ENCODE data around the gene EEF1E1.

Gene EEF1E1

DNA sequence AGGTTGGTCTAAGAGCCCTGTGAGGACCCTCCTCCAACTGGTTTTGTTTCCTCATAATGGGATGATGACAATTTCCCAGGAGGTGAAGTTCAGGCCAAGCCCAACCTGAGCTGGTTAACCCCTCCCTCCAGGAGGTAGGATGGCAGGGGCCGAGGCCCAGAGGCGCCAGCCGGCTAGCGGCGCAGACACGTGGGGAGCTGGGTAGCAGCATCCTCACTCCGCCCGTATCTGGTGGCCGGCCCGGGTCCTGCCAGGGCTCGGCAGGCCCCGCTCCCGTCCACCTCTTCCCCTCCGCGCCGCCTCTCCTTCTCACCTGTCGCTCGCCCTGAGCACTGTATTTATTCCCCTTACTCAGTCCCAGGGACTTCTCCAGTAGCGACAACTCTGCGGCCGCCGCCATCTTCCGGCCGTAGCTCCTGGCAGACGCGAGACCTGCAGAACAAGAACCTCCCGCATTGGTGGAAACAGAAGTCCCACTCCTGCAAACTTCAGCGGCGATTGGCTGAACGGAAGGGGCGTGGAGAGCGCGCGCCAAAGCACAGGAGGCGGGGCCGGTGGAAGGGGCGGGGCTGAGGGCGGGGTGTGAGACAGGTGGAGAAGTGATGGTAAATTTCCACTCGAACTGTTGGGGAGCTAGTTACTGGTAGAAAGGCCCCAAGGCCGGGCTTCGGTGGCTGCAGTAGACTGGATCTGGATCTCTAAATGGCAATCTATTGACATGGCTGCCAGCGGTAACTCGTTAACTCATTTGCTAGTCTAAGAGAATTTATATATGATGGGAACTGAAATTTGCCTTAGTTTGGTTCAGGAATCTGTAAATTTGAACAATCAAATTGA, at the start of gene EEF1E1:
Gene EEF1E1, minus strand, starts transcription at position 427 of the 837 bp plus-strand sequence. Its CDS starts 27 bp downstream, at position 400.
- peak; percentile 98 for DNase-seq

DNA sequence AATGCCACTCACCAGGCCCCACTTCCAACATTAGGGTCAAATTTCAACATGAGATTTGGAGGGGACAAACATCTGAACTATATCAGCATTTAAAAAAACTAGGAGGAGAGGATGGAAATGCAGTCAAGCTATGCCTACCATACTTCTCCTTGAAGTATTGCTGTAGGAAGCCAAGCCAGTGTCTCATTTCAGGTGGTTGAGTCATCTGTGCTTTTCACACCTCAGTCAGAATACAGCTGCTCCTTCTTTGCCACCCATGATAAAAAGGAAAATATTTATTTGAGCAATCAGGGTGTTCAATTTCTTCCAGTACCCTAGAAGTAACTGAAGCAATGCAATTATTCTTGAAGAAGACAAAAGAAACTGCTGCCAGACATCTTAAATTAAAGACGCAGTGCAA, 47.0 kb upstream of the EEF1E1 start:
- no peak for DNase-seq

DNA sequence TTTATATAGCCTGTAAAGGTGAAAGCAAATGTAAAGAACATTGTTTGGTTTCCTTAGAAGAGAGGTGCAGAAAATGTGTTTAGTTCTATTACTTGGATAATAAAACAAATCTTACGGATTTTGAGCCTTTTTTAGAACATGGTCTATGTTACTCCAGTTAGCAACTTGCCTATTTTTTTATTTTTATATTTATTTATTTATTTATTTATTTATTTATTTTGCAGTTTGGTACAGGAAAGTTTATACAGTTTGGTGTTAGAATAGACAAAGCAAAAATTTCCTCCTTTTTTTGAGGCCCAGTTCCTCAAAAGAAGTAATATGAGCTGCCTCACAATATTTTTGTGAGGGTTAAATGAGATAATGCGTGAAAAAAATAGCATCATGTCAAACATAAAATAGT, 41.6 kb upstream of the EEF1E1 start:
- DNase-seq: no peak

DNA sequence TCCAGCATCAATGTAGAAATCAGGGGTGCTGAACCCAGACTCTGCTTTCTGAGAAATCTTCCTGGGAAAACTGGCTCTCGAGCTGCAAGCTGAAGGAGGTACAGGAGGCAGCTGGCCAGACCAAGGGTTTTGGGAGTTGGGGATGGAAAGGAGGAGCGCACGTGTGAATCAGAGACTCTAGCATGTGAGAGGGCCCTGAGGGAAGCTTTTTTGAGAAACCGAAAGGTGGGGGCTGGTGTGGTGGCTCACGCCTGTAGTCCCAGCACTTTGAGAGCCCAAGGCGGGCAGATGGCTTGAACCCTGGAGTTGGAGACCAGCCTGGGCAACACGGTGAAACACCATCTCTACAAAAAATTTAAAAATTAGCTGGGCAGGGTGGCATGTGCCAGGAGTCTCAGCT, 37.1 kb upstream of the EEF1E1 start:
- DNase-seq: no peak

DNA sequence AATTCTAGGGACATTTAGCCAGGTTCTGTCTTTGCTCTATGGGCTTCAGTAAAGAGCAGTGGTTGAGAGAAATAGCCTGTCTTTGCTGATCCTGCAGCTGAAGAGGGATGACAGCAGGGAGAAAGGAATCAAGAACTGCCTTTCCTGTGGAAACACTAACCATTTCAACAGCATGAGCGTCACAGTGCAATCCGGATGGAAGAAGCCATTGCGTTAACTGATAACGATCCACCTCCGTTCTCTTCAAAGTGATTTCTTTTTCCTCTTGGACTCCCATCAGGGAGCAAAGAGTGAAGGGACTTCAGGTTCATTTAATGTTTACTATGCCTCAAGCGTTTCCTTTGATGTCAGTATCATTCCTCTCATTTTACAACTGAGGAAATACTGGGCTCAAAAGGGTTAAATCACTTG, 35.2 kb upstream of the EEF1E1 start:
- no peak for DNase-seq

DNA sequence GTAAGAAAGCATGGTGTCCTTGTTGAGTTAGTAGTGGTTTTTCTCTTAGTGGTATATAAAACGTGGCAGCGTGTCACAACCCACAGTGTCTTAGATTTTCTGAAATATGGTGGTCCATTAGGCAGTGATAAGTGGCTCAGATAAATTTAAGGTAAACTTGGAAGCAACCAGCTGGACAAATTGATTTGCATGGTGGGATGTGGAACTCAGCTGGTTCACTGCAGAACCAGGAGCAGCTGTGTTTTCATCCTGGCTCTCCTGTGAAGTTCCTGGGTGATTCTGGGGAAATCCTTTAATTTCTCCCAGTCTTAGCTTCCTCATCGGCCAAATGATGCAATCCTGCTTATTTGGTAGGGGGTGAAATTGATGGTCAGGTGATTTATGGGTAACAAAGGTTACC, 32.9 kb upstream of the EEF1E1 start:
- DNase-seq: no peak

DNA sequence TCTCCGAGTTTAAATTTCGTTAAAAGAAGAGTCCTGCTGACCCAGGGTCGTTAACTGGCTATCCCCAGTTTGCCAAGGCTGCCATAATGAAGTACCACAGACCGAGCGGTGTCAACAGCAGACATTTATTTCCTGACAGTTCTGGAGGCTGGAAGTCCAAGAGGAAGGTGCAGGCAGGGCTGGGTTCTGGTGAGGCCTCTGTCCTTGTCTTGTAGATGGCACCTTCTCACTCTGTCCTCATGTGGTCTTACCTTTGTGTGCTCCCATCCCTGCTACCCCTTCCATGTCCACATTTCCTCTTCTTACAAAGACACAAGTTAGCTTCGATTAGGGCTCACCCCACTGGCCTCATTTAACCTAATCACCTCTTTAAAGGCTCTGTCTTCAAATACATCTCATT, 29.8 kb upstream of the EEF1E1 start:
- DNase-seq: no peak

DNA sequence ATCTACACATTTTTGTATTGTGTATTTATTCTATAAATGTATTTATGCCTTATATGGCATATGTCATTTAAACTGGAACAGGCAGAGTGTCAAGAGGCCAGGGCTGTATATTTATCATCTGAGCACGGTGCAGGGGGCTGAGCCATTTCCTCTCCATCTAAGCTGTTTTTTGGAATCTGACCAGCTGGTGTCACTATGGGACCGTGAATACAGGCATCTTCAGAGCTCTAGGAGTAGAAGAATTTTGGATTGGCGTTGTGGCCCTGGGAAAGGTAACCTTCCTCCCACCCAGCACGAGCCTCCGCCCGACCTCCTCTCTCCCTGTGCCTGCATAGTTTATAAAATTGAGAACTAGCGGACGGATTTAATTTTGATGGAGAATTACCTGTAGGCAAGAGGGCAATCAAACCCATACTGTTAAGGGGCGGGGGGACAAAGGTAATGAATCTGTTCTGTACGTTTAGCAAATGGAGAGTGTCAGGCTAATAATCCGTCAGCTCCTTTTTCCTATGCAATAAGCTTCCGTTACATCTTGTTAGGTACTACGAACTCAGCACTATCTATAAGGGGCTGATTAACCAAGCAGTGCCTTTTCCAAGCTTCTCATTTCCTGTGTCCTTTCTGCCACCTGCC, 29.0 kb upstream of the EEF1E1 start:
- peak; percentile 28 for DNase-seq

DNA sequence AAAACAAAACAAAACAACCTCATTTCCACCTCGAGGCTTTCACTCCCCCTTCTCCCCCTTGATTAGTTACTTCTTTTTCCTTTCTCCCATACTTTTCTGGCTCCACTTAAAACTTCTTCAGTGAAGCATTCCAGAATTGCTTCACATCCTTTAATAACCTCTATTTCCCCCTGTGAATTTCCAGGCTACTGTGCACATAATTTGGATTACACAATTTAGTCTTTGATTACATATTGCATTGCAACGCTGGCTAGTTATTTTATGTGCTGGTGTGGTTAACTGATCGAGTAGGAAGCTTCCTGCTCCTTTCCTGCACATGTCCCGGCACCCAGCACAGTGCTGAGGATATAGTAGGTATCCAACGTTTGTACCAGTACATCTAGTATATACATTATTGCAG, 28.1 kb upstream of the EEF1E1 start:
- no peak for DNase-seq

DNA sequence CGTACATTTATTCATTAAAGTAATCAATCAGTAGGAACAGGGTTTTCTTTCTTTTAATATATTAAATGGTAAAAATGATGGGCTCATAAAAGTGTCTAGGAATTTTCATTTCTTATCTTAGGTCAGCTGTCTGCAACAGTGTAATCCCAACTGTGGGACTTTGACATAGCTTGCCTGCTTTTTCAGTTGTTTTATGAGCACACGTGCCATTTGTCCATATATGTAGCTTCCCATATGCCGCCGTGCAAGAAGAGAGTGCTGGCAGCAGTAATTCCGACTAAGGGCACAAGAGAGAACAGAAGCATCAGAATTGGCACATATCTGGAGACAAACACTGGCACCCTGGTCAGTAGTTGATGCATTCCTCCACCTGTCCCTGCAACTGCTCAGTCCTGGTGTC, 20.9 kb upstream of the EEF1E1 start:
- no peak for DNase-seq

DNA sequence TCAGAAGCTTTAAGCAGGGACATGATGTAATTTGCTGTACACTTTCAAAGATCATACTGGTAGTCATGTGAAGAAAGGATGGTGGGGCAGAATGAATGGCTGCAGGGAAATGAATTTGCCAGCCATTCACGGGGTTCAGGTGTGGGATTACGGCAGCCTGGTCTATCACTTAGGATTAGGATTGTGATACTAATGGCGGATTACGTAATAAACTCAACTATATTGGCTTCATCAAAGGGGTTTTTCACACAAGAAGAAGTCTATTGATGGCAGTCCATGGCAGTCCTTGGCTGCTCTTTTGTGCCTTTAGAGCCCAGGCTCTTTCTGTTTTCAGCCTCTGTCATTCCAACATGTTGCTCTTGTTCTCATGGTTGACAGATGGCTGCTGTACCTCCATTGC, 12.6 kb upstream of the EEF1E1 start:
- DNase-seq: no peak

DNA sequence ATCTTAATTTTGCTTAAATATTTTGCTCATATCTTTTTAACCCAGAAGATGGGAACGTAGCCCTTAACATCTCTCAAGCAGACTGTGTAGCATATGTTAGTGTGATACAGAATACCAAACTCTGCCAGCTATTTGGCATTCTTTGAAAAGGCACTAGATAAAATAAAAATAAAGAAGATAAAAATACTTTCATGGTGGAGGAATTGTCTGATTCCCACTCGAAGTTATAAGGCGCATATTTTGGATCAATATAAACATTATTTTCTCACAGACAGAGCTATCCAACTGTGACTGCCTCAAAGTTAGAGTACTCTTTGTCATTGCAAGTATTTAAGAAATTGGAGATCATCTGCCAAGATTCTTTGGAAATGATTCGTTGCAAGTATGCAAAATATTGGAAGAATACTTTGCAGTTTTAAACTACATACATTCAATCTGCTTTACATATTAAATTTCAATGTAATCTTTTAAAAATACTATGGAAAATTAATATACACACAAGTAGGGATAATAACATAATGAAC, 10.8 kb upstream of the EEF1E1 start:
- DNase-seq: no peak

DNA sequence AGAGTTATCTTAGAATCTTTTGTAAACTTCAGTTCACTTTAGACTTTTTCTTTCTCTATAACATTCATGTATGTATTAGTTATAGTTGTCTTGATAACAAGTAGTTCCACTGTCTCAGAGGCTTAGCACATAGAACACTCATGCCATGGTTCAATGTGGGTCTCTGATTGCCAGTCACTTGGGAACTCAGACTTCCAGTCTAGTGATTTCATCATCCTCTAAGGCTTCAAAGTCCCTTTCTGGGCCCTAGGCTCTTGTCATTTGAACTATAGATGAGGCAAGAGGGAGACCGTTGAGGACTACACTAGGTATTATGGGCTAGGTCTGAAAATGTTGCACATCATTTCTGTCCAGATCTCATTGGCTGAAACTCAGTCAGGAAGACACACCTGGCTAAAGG, 8.4 kb upstream of the EEF1E1 start:
- DNase-seq: no peak

DNA sequence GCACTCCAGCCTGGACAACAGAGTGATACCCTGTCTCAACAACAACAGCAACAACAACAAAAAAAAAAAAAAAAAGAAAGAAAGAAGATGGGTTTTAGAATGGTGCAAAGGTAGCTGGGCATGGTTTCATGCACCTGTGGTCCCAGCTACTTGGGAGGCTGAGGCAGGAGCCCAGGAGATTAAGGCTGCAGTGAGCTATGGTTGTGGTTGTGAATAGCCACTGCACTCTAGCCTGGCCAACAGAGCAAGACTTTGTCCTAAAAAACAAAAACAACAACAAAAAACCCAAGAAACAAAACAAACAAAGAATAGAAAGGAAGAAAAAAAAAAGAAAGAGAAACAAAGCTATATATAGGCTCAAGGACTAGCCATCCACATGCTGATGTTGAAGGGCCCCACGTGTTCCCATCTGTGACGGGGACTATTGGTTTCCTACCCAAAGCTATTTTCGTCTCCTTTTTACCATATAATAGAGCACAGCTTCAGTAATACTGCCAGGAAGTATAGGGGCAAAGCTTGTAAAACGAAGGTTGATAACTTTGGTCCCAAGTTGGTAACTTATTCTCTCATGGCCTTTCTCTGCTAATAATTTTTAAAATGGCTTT, 7.9 kb upstream of the EEF1E1 start:
- no peak for DNase-seq

DNA sequence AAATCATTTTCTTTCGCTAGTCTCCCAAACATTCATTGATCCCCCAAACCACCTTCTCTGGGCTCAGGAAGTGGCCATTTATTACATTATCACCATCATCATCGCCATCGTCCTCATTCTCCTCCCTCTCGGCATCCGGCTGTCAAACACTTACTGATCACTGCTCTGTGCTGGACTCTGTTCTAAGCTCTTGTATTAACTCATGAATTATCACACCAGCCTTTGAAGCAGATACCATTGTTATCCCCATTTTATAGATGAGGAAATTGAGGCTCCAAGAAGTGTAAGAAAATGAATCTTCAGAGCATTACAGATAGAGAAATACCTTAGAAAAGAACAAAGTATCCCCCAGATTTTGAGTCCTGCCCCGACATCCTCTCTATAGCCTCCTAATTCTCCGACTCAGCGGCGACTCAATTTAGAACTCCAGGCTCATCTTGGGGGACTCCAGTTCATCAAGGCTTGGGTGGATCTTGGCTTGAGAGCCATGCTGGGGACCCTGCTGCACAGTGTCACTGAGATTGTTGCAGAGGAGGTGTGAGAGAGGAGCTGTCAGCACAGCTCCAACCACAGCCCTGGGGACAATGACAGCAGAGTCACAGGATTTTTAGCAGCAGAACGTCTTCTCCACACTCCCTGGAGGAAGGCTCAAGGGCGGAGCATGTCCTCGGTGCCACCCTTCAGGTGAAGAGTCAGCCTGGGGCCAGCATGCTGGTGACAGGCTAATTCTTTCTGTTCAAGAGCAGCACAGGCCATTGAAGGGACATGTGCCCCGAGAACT, 6.6 kb upstream of the EEF1E1 start:
- DNase-seq: no peak

DNA sequence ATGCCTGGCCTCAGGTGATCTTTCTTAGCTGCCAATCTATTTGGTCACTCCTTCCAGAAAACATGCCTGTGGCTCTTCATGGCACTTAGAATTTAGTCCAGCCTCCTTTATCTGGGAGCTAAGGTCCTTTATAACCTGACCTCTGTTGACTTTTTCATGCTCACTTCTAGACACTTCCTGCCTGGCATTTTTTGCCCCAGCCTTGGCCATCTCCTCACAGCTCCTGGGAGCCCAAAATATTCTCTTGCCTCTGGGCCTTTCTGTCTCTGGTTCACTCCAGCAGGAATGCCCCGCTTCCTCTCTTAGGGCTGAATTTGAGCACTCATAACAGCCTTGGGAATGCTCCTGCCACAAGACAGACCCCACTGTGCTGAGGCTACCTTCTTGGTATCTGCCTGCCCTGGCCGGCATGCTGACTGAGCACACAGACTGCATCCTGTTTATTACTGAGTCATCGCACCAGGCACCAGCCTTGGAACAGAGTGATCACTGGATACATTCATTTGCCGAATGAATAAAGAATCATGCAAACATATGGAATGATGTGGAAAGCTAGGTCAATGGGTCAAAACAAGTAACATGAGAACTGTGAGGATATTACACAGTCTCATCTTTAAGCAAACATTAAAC, 5.8 kb upstream of the EEF1E1 start:
- DNase-seq: no peak

DNA sequence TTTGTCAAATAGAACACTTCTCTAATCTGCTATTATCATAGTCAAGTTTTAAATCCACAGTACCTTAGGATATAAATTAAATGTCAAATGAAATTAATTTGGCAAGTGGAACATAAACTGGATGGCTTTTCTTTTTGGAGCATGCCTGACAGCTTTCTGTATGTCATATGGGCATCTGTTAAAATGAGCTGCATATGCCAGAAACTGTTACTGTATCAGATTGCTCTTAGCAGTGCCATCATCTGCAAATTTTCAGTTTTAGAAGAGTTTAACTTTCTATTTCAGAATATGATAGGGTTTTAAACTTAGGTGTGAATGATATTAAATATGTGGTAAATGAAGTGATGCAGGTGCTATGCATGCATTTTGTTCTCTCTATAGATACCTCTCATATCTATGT, 3.4 kb upstream of the EEF1E1 start:
- no peak for DNase-seq

DNA sequence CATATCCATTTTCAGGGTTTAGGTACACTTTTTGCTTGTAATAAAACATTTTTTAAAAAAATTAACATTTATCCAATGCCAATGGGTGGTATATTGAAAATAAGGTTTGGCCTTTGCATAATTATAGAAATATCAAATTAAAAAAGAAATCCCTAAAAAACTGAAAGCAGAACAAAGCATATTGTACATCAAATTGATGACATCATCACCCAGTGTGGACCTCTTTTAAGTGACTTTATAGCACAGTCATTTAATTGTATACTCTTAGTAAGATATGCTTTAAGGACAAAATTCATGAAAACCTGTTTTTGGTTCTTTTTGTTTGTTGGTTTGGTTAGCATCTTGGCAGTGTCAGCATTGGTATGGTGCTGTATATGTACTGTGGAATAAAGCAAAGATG, 1.4 kb upstream of the EEF1E1 start:
- no peak for DNase-seq

DNA sequence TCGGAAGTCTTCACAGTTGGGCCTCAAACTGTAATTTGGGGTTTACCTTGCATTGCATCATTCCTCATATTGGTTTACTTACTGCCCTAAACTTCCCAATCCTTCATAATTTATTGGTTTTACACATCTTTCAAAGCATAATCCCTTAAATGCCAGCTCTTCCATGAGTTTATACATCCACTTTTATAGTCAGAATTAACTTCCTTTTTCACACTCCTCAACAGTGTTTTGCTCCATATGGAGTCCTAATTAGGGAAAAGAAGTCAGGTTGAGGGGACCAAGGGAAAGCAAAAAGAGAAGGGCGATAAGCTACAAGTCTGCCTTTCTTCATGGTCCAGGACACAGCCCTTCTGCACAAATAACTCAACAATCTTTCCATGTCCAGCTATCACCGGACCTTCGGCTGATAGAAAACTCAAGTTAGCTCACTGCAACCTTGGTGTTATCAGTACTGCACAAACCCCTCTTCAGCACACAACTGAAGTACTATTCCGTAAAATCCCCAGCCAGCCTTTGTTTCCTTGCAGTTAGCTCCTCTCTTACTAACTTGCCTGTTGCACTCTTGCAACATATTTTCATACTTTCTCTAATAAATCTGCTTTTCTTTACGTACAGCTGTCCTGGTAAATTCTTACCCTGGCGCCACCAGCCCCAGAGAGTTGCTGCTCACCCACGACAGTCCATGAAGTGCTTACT, 2.0 kb downstream of the EEF1E1 start:
- no peak for DNase-seq

DNA sequence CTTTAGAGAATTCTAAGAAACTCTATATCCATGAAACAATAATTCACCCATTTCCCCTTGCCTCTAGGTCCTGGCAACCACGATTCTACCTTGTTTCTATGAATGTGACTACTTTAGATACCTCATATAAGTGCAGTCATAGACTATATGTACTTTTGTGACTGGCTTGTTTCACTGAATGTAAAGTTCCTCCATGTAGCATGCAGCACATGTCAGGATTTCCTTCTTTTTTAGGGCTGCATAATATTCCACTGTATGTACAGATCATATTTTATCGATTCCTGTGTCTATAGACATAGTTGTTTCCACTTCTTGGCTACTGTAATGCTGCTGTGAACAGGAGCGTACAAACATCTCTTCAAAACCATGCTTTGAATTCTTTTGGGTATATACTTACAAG, 11.7 kb downstream of the EEF1E1 start:
- DNase-seq: no peak

DNA sequence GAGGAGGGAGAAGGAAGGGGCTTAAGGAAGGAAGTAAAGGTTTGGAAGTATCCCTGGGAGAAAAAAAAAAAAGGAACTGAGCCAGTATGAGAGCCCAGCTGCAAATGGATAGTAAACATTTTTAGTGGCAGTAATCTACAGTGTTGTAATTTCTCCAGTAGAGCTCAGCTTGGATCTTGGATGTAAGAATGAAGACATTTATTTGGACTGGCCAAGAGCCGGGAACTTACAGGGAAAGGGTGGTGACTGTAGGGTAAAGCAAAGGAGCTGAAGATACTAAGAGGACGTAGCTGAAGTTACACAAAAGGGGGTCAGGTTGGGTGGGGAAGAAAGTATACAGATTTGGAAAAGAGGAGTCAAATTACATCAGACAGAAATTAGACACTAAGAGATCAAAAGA, 13.5 kb downstream of the EEF1E1 start:
- no peak for DNase-seq
